ENCODE measurements around the gene TOB2. TPM values are rescaled to one million over a fixed set of nuclear protein-coding genes. Genes with fewer than 3 reads are reported as not detected.
"Not testable (repeated sequence)": the region's sequence is repeated elsewhere in the genome, so short reads cannot be mapped to it uniquely, and the experiment has no call there.

Gene TOB2
- total RNA-seq, 1 donor from 2014 or later = 49.9 TPM

GRCh38 chr22:41431656-41432055, 14.9 kb downstream of the TOB2 start:
- no peak for DNase-seq (ENCODE audit: extremely low read depth, low read depth, low spot score)

- no peak for DNase-seq (ENCODE audit: extremely low read depth, low read depth, low spot score)
These were observed 16.7 kb downstream of the TOB2 start for GRCh38 chr22:41429951-41430332.

GRCh38 chr22:41429232-41429950, 17.2 kb downstream of the TOB2 start:
- DNase-seq (ENCODE audit: extremely low read depth, low read depth, low spot score) = no peak

- no peak for DNase-seq (ENCODE audit: extremely low read depth, low read depth, low spot score)
These were observed 20.8 kb downstream of the TOB2 start for GRCh38 chr22:41425660-41426365.

- DNase-seq (ENCODE audit: extremely low read depth, low read depth, low spot score) = no peak
These were observed 27.9 kb downstream of the TOB2 start for GRCh38 chr22:41418717-41419116.

GRCh38 chr22:41417622-41418390, 28.8 kb downstream of the TOB2 start:
- DNase-seq (ENCODE audit: extremely low read depth, low read depth, low spot score) = no peak

GRCh38 chr22:41415554-41415953, 31.0 kb downstream of the TOB2 start:
- no peak for DNase-seq (ENCODE audit: extremely low read depth, low read depth, low spot score)

- DNase-seq (ENCODE audit: extremely low read depth, low read depth, low spot score) = no peak
These were observed 35.4 kb downstream of the TOB2 start for GRCh38 chr22:41411021-41411851.

- no peak for DNase-seq (ENCODE audit: extremely low read depth, low read depth, low spot score)
These were observed 36.3 kb downstream of the TOB2 start for GRCh38 chr22:41410311-41410751.

- no peak for DNase-seq (ENCODE audit: extremely low read depth, low read depth, low spot score)
These were observed 37.9 kb downstream of the TOB2 start for GRCh38 chr22:41408665-41409064.

GRCh38 chr22:41407433-41407832, 39.2 kb downstream of the TOB2 start:
- no peak for DNase-seq (ENCODE audit: extremely low read depth, low read depth, low spot score)

GRCh38 chr22:41406410-41406809, 40.2 kb downstream of the TOB2 start:
- no peak for DNase-seq (ENCODE audit: extremely low read depth, low read depth, low spot score)

GRCh38 chr22:41405588-41405987, 41.0 kb downstream of the TOB2 start:
- DNase-seq (ENCODE audit: extremely low read depth, low read depth, low spot score) = no peak

GRCh38 chr22:41403532-41404318, 42.9 kb downstream of the TOB2 start:
- DNase-seq (ENCODE audit: extremely low read depth, low read depth, low spot score) = peak; percentile 50

GRCh38 chr22:41402851-41403250, 43.8 kb downstream of the TOB2 start:
- not testable (repeated sequence) for DNase-seq (ENCODE audit: extremely low read depth, low read depth, low spot score)

- DNase-seq (ENCODE audit: extremely low read depth, low read depth, low spot score) = no peak
These were observed 44.6 kb downstream of the TOB2 start for GRCh38 chr22:41401781-41402648.

- DNase-seq (ENCODE audit: extremely low read depth, low read depth, low spot score) = no peak
These were observed 47.7 kb downstream of the TOB2 start for GRCh38 chr22:41398921-41399320.

GRCh38 chr22:41397143-41397811, 49.3 kb downstream of the TOB2 start:
- no peak for DNase-seq (ENCODE audit: extremely low read depth, low read depth, low spot score)
